ENCODE results near the gene ETV5.

GRCh38 chr3:186060222-186060621, 48.7 kb downstream of the ETV5 start:
- TF ChIP-seq CTCF (IDR thresholded peaks at IDR 0.05) (no peak), POLR2AphosphoS5 (IDR thresholded peaks at IDR 0.05) (no peak), POLR2A (IDR thresholded peaks at IDR 0.05) (no peak)

All from transverse colon (tissue), 4 donors.